Adrenal gland (tissue), 12 donors: ENCODE data around the gene DHPS. TPM values are rescaled to one million over a fixed set of nuclear protein-coding genes. Genes with fewer than 3 reads are reported as not detected.

Source experiments
- DNase-seq, 7 donors: peaks; one replicate each; pipeline ENCODE4 v3.0.0-alpha.2; 2019 to 2020
- H3K27ac ChIP-seq, 5 donors: fragments of 200-600 bp; sonication (generic) in 4 of 5; 1 replicate in 3 of 5; 2 replicates in 2 of 5; pipeline versions ENCODE4 v1.5.1 to v1.8.0; 2016 to 2020; ENCODE audit warnings: mild to moderate bottlenecking in 1 of 5
- H3K27me3 ChIP-seq: fragments of 200-600 bp; 2 replicates; pipeline ENCODE4 v1.8.0; 2021
- H3K36me3 ChIP-seq, 2 donors: fragments of 200-600 bp; replicated peaks in 1 of 2; 1 replicate in 1 of 2; 2 replicates in 1 of 2; pipeline versions ENCODE4 v1.5.1 to v1.8.0; 2018 to 2022
- H3K4me1 ChIP-seq, 2 donors: fragments of 200-600 bp; replicated peaks in 1 of 2; 1 replicate in 1 of 2; 2 replicates in 1 of 2; pipeline versions ENCODE4 v1.5.1 to v1.8.0; 2018 to 2021
- H3K4me3 ChIP-seq, 4 donors: fragments of 200-600 bp; sonication (generic) in 3 of 4; one replicate each; pipeline ENCODE4 v1.5.1; 2016 to 2018
- H3K9me3 ChIP-seq, 3 donors: fragments of 200-600 bp; sonication (generic) in 1 of 3; replicated peaks in 1 of 3; 1 replicate in 2 of 3; 2 replicates in 1 of 3; pipeline versions ENCODE4 v1.5.1 to v1.8.0; 2016 to 2021
- POLR2A ChIP-seq, 2 donors: fragments of 450-650 bp; IDR thresholded peaks; one replicate each; pipeline ENCODE4 v1.6.1; 2017; ENCODE audit warnings: antibody characterized with exemption in 2 of 2, mild to moderate bottlenecking in 2 of 2, moderate library complexity in 1 of 2
- WGBS, 4 donors: extraction: QIAGEN DNeasy Blood & Tissue Kit in 2 of 4; methylation state at CpG; one replicate each; pipeline versions ENCODE4 v1.1.5 to v1.1.7; 2013 to 2017; 5-methylcytosine and 5-hydroxymethylcytosine counted together
- intact Hi-C, 2 donors: fragments of 100-400 bp; cut with DNase I; formaldehyde crosslinking; loops; one replicate each; pipeline versions ENCODE4 v1.14.1 to v1.15.0; 2022 to 2023
- polyA plus RNA-seq, 3 donors: library from polyadenylated mRNA; stranded (reverse); fragments of 200-250 nt in 2 of 3; fragments of 350-450 nt in 1 of 3; fragmentation: Illumina TruSeq in 1 of 3; extraction: RNeasy Lipid Tissue Mini Kit (QIAGEN cat#74804) in 1 of 3; gene quantifications; one replicate each; pipeline ENCODE4 v1.2.3, GENCODE V29; 2013 to 2014
- total RNA-seq, 9 donors: library from RNA; depleted of rRNA in 4 of 9; stranded (reverse); fragments of >200 nt in 4 of 9; fragments of 120-200 nt in 1 of 9; fragmentation: NEBNext Ultra II Directional in 1 of 9; extraction: Animal tissue kit (Norgen Biotek cat#: 25700) in 1 of 9; gene quantifications; one replicate each; pipeline versions ENCODE4 v1.1.0 to v1.2.4, GENCODE V29; 2013 to 2023
- TF ChIP-seq, protein P1 (sequence below), 6 experiments: fragments of 450-650 bp in 4 of 6; fragments of 200-600 bp in 2 of 6; sonication (generic) in 1 of 6; IDR thresholded peaks; 1 replicate in 5 of 6; 2 replicates in 1 of 6; pipeline versions ENCODE4 v1.5.1 to v1.8.0; 2016 to 2021; ENCODE audit warnings: antibody characterized with exemption in 6 of 6, mild to moderate bottlenecking in 2 of 6, moderate library complexity in 1 of 6
- donor health status: healthy with polysubstance abuse.
- donor health status: Bipolar disorder and iron deficiency.
- donor health status: DM: yes; HTN: yes; CAD: no.
- donor health status: DM: no; HTN: no; CAD: no.
- donor health status: DM: no; HTN: no; CAD: no.
- donor health status: DM: yes; HTN: yes; CAD: no.

DHPS gene
- total and polyA plus RNA-seq, 12 donors, result 64.5 to 197 (median 124) TPM

DNA sequence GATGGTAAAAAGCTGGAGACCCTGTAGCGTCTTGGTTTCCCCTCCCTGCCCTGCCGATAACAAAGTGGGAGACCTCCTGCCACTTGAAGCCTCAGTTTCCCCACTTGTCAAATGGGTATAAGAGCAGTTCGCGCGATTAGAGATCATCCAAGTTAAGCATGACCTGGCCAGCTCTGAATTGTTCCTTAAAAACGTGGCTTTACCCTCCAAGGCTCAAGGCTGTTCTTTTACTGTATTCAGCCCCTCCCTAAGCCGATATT, 41.6 kb upstream of the DHPS start:
- 0 to 2% (median 1%) methylated on average over 7 of the region's 7 CpGs for WGBS, 4 donors
- Histone ChIP-seq H3K27ac (peak overlapping the region in 4 of 5 donors; percentile 9 to 92 (median 85)), H3K4me1 (peaks cover 20 to 27% of the 10 kb centered on the region in 2 donors), H3K36me3 (peaks cover 0 to 8% of the 10 kb centered on the region in 2 donors), H3K4me3 (peak overlapping the region in 2 of 4 donors; percentile 14 to 98), H3K27me3 (no peaks in the 10 kb centered on the region), H3K9me3 (no peaks in the 10 kb centered on the region)
- no peak for DNase-seq
- intact Hi-C loops, result no loop called here
- no peak for TF ChIP-seq POLR2A (IDR thresholded peaks at IDR 0.05)
- TF ChIP-seq, protein P1, sequence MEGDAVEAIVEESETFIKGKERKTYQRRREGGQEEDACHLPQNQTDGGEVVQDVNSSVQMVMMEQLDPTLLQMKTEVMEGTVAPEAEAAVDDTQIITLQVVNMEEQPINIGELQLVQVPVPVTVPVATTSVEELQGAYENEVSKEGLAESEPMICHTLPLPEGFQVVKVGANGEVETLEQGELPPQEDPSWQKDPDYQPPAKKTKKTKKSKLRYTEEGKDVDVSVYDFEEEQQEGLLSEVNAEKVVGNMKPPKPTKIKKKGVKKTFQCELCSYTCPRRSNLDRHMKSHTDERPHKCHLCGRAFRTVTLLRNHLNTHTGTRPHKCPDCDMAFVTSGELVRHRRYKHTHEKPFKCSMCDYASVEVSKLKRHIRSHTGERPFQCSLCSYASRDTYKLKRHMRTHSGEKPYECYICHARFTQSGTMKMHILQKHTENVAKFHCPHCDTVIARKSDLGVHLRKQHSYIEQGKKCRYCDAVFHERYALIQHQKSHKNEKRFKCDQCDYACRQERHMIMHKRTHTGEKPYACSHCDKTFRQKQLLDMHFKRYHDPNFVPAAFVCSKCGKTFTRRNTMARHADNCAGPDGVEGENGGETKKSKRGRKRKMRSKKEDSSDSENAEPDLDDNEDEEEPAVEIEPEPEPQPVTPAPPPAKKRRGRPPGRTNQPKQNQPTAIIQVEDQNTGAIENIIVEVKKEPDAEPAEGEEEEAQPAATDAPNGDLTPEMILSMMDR (IDR thresholded peaks at IDR 0.05), result no peak

DNA sequence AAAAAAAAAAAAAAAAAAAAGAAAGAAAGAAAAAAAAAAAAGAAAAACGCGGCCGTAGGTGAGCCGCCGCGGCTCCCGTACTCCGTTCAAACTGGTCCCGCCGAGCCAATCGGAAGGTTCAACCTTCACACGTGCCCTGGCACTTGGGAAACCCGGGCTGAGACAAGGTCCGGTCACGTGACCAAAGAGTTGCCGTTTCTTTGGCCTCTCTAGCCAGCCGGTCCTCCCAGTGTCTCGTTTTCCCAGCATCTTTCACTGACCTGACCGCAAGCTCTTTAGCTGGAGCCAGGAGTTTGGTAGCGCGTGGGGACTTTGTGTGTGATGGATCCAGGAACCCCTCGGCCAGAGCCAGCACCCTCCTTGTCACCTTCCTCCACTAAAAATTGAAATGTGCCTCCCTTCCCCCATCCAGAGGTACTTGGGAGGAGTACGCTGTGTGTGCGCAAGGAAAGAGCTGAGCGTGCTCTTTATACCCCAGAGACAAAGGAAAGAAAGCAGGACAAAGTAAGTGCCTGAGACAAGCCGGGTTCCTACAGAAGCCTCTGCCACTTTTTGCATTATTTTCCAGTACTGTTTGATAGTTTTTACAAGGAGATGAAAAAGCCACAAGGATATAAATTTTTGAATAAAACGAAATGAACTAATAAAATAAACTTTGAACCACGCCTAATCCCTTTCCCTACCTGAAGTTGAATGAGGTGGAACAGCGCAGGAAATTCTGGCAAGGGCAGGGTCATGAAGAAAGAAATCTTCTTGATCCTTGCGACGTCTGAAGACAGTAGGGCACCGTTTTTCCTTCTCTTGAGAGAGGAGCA, 41.1 kb upstream of the DHPS start:
- WGBS, 4 donors, result 1% methylated on average over 32 of the region's 32 CpGs
- intact Hi-C loops, result no loop called here
- peaks cover 20 to 27% of the 10 kb centered on the region in 2 donors for H3K4me1 ChIP-seq
- DNase-seq, result peak; percentile 96 to 99 (median 99)
- peak; percentile 65 to 83 for TF ChIP-seq POLR2A (IDR thresholded peaks at IDR 0.05)
- TF ChIP-seq, protein P1 (IDR thresholded peaks at IDR 0.05), result no peak
- H3K27ac ChIP-seq, result peak overlapping the region; percentile 89 to 99 (median 92)
- H3K27me3 ChIP-seq, result no peaks in the 10 kb centered on the region
- H3K9me3 ChIP-seq, result no peaks in the 10 kb centered on the region
- H3K36me3 ChIP-seq, result peaks cover 0 to 13% of the 10 kb centered on the region in 2 donors
- peak overlapping the region in 2 of 4 donors; percentile 64 to 98 for H3K4me3 ChIP-seq

DNA sequence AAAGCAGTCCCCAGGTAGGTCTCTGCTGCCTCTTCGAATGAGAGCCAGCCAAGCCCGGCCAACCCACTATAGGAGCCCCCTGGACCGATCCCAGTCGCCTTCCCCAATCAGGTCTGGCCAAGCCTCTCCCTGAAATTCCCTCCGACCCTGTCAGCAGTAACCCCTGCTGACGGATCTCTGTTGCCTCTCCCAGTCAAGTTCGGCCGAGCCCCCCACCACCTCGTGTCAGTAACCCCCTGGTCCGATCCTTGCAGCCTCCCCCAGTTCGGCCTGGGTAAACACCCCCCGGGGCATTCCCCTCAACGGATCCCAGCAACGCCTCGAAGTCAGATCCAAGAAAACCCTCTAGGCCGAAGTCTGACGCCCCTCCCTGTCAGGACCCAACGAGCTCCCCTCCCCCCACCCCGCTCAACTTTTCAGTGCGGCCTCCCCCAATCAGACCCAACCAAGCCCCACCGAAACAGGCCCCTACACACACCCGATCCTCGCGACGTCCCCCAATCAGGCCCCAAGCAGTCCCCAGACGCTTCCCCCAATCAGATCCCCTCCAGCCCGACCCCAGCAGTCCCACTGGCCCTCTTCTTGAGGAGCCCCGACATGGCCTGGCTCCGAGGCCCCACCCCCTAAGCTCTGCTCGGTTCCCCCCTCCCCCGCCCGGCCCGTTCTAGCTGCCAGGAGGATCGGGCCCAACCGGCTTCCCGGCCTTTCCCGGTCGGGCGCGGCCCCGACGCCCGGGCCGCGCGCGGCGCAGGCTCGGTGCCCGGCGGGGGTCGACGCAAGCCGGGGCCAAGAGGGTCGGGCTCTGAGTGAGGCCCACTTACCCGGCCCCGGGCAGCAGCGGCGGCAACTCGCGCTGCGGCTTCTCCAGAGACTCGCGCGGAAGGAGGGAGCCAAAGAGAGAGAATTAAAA, 40.2 kb upstream of the DHPS start:
- Histone ChIP-seq H3K9me3 (no peaks in the 10 kb centered on the region), H3K4me1 (peaks cover 20 to 27% of the 10 kb centered on the region in 2 donors), H3K36me3 (peaks cover 0 to 20% of the 10 kb centered on the region in 2 donors), H3K27ac (peak overlapping the region; percentile 89 to 99 (median 92)), H3K4me3 (peak overlapping the region in 3 of 4 donors; percentile 64 to 98 (median 69)), H3K27me3 (no peaks in the 10 kb centered on the region)
- TF ChIP-seq, protein P1 (IDR thresholded peaks at IDR 0.05), result no peak
- TF ChIP-seq POLR2A (IDR thresholded peaks at IDR 0.05), result no peak
- WGBS, 4 donors, result 0 to 1% (median 1%) methylated on average over 13 to 65 of the region's 65 CpGs
- peak; percentile 68 to 80 (median 75) for DNase-seq
- intact Hi-C loops, result no loop called here
